Keratinocyte (primary cell): ENCODE data around the gene OR51A4. TPM values are rescaled to one million over a fixed set of nuclear protein-coding genes. Genes with fewer than 3 reads are reported as not detected.
"Not testable (repeated sequence)": the region's sequence is repeated elsewhere in the genome, so short reads cannot be mapped to it uniquely, and the experiment has no call there.

ENCODE experiments used
- DNase-seq: peaks from one replicate; pipeline ENCODE4 v3.0.0-alpha.2; 2011; ENCODE audit warnings: low read depth, missing footprints, low spot score
- FAIRE-seq: peaks from 2 replicates; lab custom pipeline; 2011; peaks lifted over from hg19 to GRCh38; lab: Jason Lieb, UNC
- H2AFZ ChIP-seq: 2 replicates; pipeline ENCODE4 v1.6.0; 2012; ENCODE audit warnings: low read length, control low read depth, inconsistent platforms; ENCODE audit not compliant: control insufficient read depth
- H3K27ac ChIP-seq: 2 replicates; pipeline ENCODE4 v1.5.1; 2011; ENCODE audit warnings: low read length; ENCODE audit not compliant: control insufficient read depth, insufficient read depth
- H3K27me3 ChIP-seq: 3 replicates; pipeline ENCODE4 v1.6.0; 2011; ENCODE audit warnings: low read length; ENCODE audit not compliant: control insufficient read depth, insufficient read depth; ENCODE audit errors: extremely low read depth
- H3K36me3 ChIP-seq, 2 experiments: 2 replicates in 1 of 2; 3 replicates in 1 of 2; pipeline ENCODE4 v1.5.1; 2011; ENCODE audit warnings: low read length in 2 of 2, mild to moderate bottlenecking in 1 of 2; ENCODE audit not compliant: control insufficient read depth in 2 of 2, insufficient read depth in 2 of 2; ENCODE audit errors: extremely low read depth in 1 of 2
- H3K4me1 ChIP-seq: 3 replicates; pipeline ENCODE4 v1.5.1; 2011; ENCODE audit warnings: low read length; ENCODE audit not compliant: control insufficient read depth, insufficient read depth; ENCODE audit errors: extremely low read depth
- H3K4me2 ChIP-seq: 3 replicates; pipeline ENCODE4 v1.6.0; 2011; ENCODE audit warnings: low read depth, low read length; ENCODE audit not compliant: control insufficient read depth, insufficient read depth; ENCODE audit errors: extremely low read depth
- H3K4me3 ChIP-seq, 3 experiments: fragments of 200-600 bp in 1 of 3; sonication (generic) in 1 of 3; 2 replicates in 2 of 3; 3 replicates in 1 of 3; pipeline ENCODE4 v1.5.1; 2011 to 2016; ENCODE audit warnings: low read length in 3 of 3, mild to moderate bottlenecking in 3 of 3, control low read depth in 2 of 3, inconsistent platforms in 1 of 3, low read depth in 1 of 3, mixed read lengths in 1 of 3, mixed run types in 1 of 3, moderate library complexity in 1 of 3; ENCODE audit not compliant: control insufficient read depth in 2 of 3, insufficient read depth in 2 of 3; ENCODE audit errors: extremely low read depth in 1 of 3
- H3K79me2 ChIP-seq: 2 replicates; pipeline ENCODE4 v1.6.0; 2012; ENCODE audit warnings: low read length; ENCODE audit not compliant: control insufficient read depth, insufficient read depth
- H3K9ac ChIP-seq: 3 replicates; pipeline ENCODE4 v1.6.0; 2011; ENCODE audit warnings: low read length; ENCODE audit not compliant: control insufficient read depth, insufficient read depth; ENCODE audit errors: extremely low read depth
- H3K9me1 ChIP-seq: 3 replicates; pipeline ENCODE4 v1.6.0; 2011; ENCODE audit warnings: low read length; ENCODE audit not compliant: control insufficient read depth, insufficient read depth; ENCODE audit errors: extremely low read depth
- H3K9me3 ChIP-seq: 2 replicates; pipeline ENCODE4 v1.5.1; 2012; ENCODE audit warnings: low read depth, low read length; ENCODE audit not compliant: control insufficient read depth
- H4K20me1 ChIP-seq: 3 replicates; pipeline ENCODE4 v1.6.0; 2011; ENCODE audit warnings: low read length; ENCODE audit not compliant: control insufficient read depth, insufficient read depth; ENCODE audit errors: extremely low read depth
- EZH2 ChIP-seq: IDR thresholded peaks from one replicate; pipeline ENCODE4 v1.6.1; 2012; ENCODE audit warnings: inconsistent platforms, mild to moderate bottlenecking, low read length, moderate library complexity
- dilution Hi-C: fragments of 300-500 bp; cut with MboI; formaldehyde crosslinking; loops from one replicate; pipeline ENCODE4 v1.7.0; 2020; ENCODE audit warnings: low sequenced_read_pairs; ENCODE audit not compliant: extremely low pct_ligation_motif_present
- polyA plus RNA-seq, 5 experiments: library from polyadenylated mRNA; depleted of rRNA in 3 of 5; stranded (reverse) in 3 of 5; stranded (forward) in 1 of 5; unstranded in 1 of 5; fragments of >200 nt; gene quantifications; 1 replicate in 1 of 5; 2 replicates in 3 of 5; 3 replicates in 1 of 5; pipeline versions ENCODE4 v1.2.1 to v1.2.3, GENCODE V29; 2011 to 2012; ENCODE audit warnings: missing spikeins in 2 of 5, low read depth in 1 of 5, low replicate concordance in 1 of 5
- TF ChIP-seq, protein P1 (sequence below), 3 experiments: IDR thresholded peaks in 1 of 3; conservative IDR thresholded peaks in 1 of 3; optimal IDR thresholded peaks in 1 of 3; 2 replicates in 2 of 3; 3 replicates in 1 of 3; pipeline versions ENCODE3 to v1.5.1; 2011; ENCODE audit warnings: low read length in 3 of 3, mild to moderate bottlenecking in 3 of 3, moderate library complexity in 2 of 3, control low read depth in 1 of 3, inconsistent platforms in 1 of 3; ENCODE audit not compliant: insufficient read depth in 2 of 3; ENCODE audit errors: extremely low read depth in 1 of 3

OR51A4 gene
- polyA plus RNA-seq, 1 donor (not counting 4 experiments of a cell fraction or from before 2014, with no cell fraction given), result not detected

DNA sequence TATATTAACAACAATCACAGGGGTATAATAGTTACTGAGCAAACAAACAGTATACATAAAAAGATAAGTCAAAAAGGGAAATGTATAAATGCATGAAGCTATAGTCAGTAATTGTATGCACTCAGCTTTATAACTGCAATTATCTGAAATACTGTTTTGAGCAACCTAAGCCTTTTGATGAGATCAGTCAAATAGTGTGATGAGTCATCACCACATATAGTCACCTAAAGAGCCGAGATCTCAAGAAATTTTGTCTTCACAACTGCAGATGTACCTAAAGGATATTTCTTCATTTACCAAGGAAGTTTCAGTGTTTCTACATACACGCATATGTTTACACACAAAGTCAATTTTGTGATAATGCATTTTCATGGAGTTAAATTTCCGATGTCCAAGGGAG lies 13.5 kb upstream of the OR51A4 start:
- no peak for FAIRE-seq
- H3K4me1 ChIP-seq, result no peaks in the 10 kb centered on the region
- H3K27ac ChIP-seq, result no peak overlapping the region
- no peak overlapping the region for H3K4me3 ChIP-seq
- no peak overlapping the region for H3K9ac ChIP-seq
- H3K4me2 ChIP-seq, result no peak overlapping the region
- no peaks in the 10 kb centered on the region for H3K79me2 ChIP-seq
- H2AFZ ChIP-seq, result no peak overlapping the region
- no peak for TF ChIP-seq EZH2
- TF ChIP-seq, protein P1, sequence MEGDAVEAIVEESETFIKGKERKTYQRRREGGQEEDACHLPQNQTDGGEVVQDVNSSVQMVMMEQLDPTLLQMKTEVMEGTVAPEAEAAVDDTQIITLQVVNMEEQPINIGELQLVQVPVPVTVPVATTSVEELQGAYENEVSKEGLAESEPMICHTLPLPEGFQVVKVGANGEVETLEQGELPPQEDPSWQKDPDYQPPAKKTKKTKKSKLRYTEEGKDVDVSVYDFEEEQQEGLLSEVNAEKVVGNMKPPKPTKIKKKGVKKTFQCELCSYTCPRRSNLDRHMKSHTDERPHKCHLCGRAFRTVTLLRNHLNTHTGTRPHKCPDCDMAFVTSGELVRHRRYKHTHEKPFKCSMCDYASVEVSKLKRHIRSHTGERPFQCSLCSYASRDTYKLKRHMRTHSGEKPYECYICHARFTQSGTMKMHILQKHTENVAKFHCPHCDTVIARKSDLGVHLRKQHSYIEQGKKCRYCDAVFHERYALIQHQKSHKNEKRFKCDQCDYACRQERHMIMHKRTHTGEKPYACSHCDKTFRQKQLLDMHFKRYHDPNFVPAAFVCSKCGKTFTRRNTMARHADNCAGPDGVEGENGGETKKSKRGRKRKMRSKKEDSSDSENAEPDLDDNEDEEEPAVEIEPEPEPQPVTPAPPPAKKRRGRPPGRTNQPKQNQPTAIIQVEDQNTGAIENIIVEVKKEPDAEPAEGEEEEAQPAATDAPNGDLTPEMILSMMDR (optimal IDR thresholded peaks at IDR 0.05 in 1 of 3, IDR thresholded peaks at IDR 0.05 in 1 of 3, conservative IDR thresholded peaks at IDR 0.05 in 1 of 3; ENCODE audit: extremely low read depth in 1 of 3, insufficient read depth in 2 of 3, low read length in 3 of 3), result no peak
- dilution Hi-C loops, result no loop called here
- no peaks in the 10 kb centered on the region for H4K20me1 ChIP-seq
- DNase-seq, result no peak
- no peaks in the 10 kb centered on the region for H3K36me3 ChIP-seq
- H3K9me1 ChIP-seq, result no peaks in the 10 kb centered on the region
- H3K9me3 ChIP-seq, result no peaks in the 10 kb centered on the region
- no peaks in the 10 kb centered on the region for H3K27me3 ChIP-seq

DNA sequence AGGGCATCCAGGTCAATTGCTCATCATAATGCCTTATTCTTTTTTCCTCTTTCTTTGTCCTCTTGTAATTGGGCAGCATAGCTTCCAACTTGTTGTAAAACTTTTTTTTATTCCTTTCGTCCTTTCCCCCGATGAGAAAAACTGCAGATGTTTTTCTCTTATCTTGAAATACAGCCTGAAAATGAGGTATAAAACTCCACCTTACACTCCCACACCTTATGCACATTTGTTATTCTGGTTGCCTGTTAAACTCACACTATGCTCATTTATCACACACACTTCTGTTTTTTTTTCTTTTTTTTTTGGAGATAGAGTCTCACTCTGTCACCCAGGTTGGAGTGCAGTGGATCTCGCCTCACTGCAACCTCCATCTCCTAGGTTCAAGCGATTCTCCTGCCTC lies 10.0 kb upstream of the OR51A4 start:
- Histone ChIP-seq H3K9ac (no peak overlapping the region), H3K4me1 (no peaks in the 10 kb centered on the region), H4K20me1 (no peaks in the 10 kb centered on the region), H3K4me3 (no peak overlapping the region), H3K27me3 (no peaks in the 10 kb centered on the region), H3K4me2 (no peak overlapping the region), H3K79me2 (no peaks in the 10 kb centered on the region), H3K9me3 (no peaks in the 10 kb centered on the region), H2AFZ (no peak overlapping the region), H3K36me3 (no peaks in the 10 kb centered on the region), H3K9me1 (no peaks in the 10 kb centered on the region), H3K27ac (no peak overlapping the region)
- no peak for TF ChIP-seq EZH2
- TF ChIP-seq, protein P1 (optimal IDR thresholded peaks at IDR 0.05 in 1 of 3, IDR thresholded peaks at IDR 0.05 in 1 of 3, conservative IDR thresholded peaks at IDR 0.05 in 1 of 3; ENCODE audit: extremely low read depth in 1 of 3, insufficient read depth in 2 of 3, low read length in 3 of 3), result no peak
- DNase-seq, result no peak
- dilution Hi-C loops, result no loop called here
- no peak for FAIRE-seq

DNA sequence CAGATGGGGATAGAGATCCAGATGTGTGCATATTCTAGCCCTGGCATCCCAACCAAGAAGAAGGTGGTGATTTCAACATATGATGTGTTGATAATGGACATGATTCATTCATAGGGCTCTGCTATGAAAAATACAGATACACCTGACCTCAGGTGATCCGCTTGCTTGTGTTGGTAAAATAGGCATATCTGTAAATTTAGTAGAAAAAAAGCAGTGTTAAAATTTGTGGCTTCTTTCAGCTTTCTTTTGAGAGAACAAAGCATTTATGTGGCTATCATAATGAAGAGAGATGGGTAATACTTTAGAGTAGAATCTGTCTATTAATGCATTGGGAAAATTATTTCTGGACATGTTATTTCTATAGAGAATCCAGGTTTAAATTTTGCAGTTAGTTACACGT lies 8.2 kb upstream of the OR51A4 start, which contains the start of gene OR51A2:
OR51A2 (minus strand) TSS at position 101 of the 400 bp plus-strand sequence; CDS start at position 101, 0 bp downstream.
- H3K4me1 ChIP-seq, FAIRE-seq, H2AFZ ChIP-seq, H3K36me3 ChIP-seq, H3K79me2 ChIP-seq, H3K9ac ChIP-seq, H3K4me3 ChIP-seq, H3K9me3 ChIP-seq, H4K20me1 ChIP-seq, DNase-seq, H3K27me3 ChIP-seq, H3K27ac ChIP-seq, dilution Hi-C loops, H3K9me1 ChIP-seq, H3K4me2 ChIP-seq: not testable (repeated sequence)
